CD14-positive monocyte (primary cell): Measurements from ENCODE around the gene OCRL. TPM values are rescaled to one million over a fixed set of nuclear protein-coding genes. Genes with fewer than 3 reads are reported as not detected.

Source experiments
- DNase-seq, 3 donors: peaks; one replicate each; pipeline ENCODE4 v3.0.0-alpha.2; 2011 to 2022
- H2AFZ ChIP-seq: 2 replicates; pipeline ENCODE4 v1.6.0; 2012; ENCODE audit warnings: mild to moderate bottlenecking, low read depth, low read length, inconsistent platforms; ENCODE audit not compliant: insufficient read depth, poor library complexity, severe bottlenecking
- H3K27ac ChIP-seq, 2 donors: 1 replicate in 1 of 2; 2 replicates in 1 of 2; pipeline ENCODE4 v1.5.1; 2012 to 2013; ENCODE audit warnings: low read length in 2 of 2, control low read depth in 1 of 2, inconsistent platforms in 1 of 2, low read depth in 1 of 2, mild to moderate bottlenecking in 1 of 2
- H3K27me3 ChIP-seq, 2 donors: one replicate each; pipeline versions ENCODE4 v1.6.0 to v1.6.1; 2011 to 2013; ENCODE audit warnings: low read length in 2 of 2; ENCODE audit not compliant: control insufficient read depth in 2 of 2, insufficient read depth in 2 of 2
- H3K36me3 ChIP-seq, 2 donors: replicated peaks in 1 of 2; 1 replicate in 1 of 2; 2 replicates in 1 of 2; pipeline versions ENCODE4 v1.5.1 to v1.6.1; 2012 to 2013; ENCODE audit warnings: low read length in 2 of 2, control low read depth in 1 of 2, inconsistent platforms in 1 of 2, mild to moderate bottlenecking in 1 of 2; ENCODE audit not compliant: insufficient read depth in 2 of 2, control insufficient read depth in 1 of 2
- H3K4me1 ChIP-seq, 2 donors: 1 replicate in 1 of 2; 2 replicates in 1 of 2; pipeline versions ENCODE4 v1.5.1 to v1.6.1; 2012 to 2013; ENCODE audit warnings: low read length in 2 of 2, control low read depth in 1 of 2, inconsistent platforms in 1 of 2, mild to moderate bottlenecking in 1 of 2, moderate library complexity in 1 of 2; ENCODE audit not compliant: insufficient read depth in 2 of 2, control insufficient read depth in 1 of 2
- H3K4me2 ChIP-seq: replicated peaks from 2 replicates; pipeline ENCODE3; 2012; ENCODE audit warnings: low read length, moderate library complexity, mild to moderate bottlenecking; ENCODE audit not compliant: poor library complexity, severe bottlenecking; ENCODE audit errors: extremely low read depth
- H3K4me3 ChIP-seq, 3 experiments: fragments of 200-600 bp in 1 of 3; sonication (generic) in 1 of 3; replicated peaks in 1 of 3; 1 replicate in 2 of 3; 2 replicates in 1 of 3; pipeline ENCODE4 v1.5.1; 2011 to 2013; ENCODE audit warnings: low read length in 3 of 3, mild to moderate bottlenecking in 3 of 3, control low read depth in 2 of 3, low read depth in 2 of 3, inconsistent platforms in 1 of 3, moderate library complexity in 1 of 3
- H3K79me2 ChIP-seq: 2 replicates; pipeline ENCODE4 v1.6.0; 2012; ENCODE audit warnings: mild to moderate bottlenecking, control low read depth, inconsistent platforms, low read length, moderate library complexity; ENCODE audit not compliant: insufficient read depth
- H3K9ac ChIP-seq: 2 replicates; pipeline ENCODE4 v1.6.0; 2017; ENCODE audit warnings: low read length, mild to moderate bottlenecking; ENCODE audit not compliant: insufficient read depth, poor library complexity, severe bottlenecking
- H3K9me3 ChIP-seq, 2 donors: replicated peaks in 1 of 2; 1 replicate in 1 of 2; 2 replicates in 1 of 2; pipeline versions ENCODE4 v1.5.1 to v1.6.1; 2012 to 2013; ENCODE audit warnings: low read length in 2 of 2, control low read depth in 1 of 2; ENCODE audit not compliant: control insufficient read depth in 1 of 2, insufficient read depth in 1 of 2
- H4K20me1 ChIP-seq: 2 replicates; pipeline ENCODE4 v1.6.0; 2012; ENCODE audit warnings: mild to moderate bottlenecking, low read length, control low read depth, moderate library complexity; ENCODE audit not compliant: insufficient read depth
- H3K27ac Mint-ChIP-seq, 7 donors: one replicate each; pipeline ENCODE4 v1.8.0; 2020; ENCODE audit warnings: mild to moderate bottlenecking in 7 of 7, mixed read lengths in 7 of 7, moderate library complexity in 6 of 7, inconsistent platforms in 2 of 7
- H3K27me3 Mint-ChIP-seq, 3 donors: one replicate each; pipeline ENCODE4 v1.8.0; 2021 to 2022; ENCODE audit warnings: low read depth in 3 of 3, mild to moderate bottlenecking in 3 of 3, mixed read lengths in 3 of 3, moderate library complexity in 3 of 3, inconsistent platforms in 1 of 3
- H3K36me3 Mint-ChIP-seq, 2 donors: one replicate each; pipeline ENCODE4 v1.8.0; 2020; ENCODE audit warnings: mixed read lengths in 2 of 2, inconsistent platforms in 1 of 2, mild to moderate bottlenecking in 1 of 2
- H3K4me1 Mint-ChIP-seq: one replicate; pipeline ENCODE4 v1.8.0; 2020; ENCODE audit warnings: mild to moderate bottlenecking, mixed read lengths
- H3K4me3 Mint-ChIP-seq, 2 donors: one replicate each; pipeline ENCODE4 v1.8.0; 2020; ENCODE audit warnings: mild to moderate bottlenecking in 2 of 2, mixed read lengths in 2 of 2, moderate library complexity in 1 of 2
- H3K9me3 Mint-ChIP-seq, 7 donors: one replicate each; pipeline ENCODE4 v1.8.0; 2020 to 2022; ENCODE audit warnings: mixed read lengths in 7 of 7, mild to moderate bottlenecking in 6 of 7, moderate library complexity in 6 of 7, inconsistent platforms in 2 of 7
- WGBS: methylation state at CpG from one replicate; pipeline ENCODE4 v1.1.5; 2013; ENCODE audit warnings: missing lambda C conversion rate; ENCODE audit not compliant: insufficient coverage; 5-methylcytosine and 5-hydroxymethylcytosine counted together
- intact Hi-C, 2 donors: fragments of 100-400 bp; cut with micrococcal nuclease; formaldehyde crosslinking; loops; one replicate each; pipeline versions ENCODE4 v1.15.0 to v1.15.1; 2023
- polyA plus RNA-seq, 3 donors: library from polyadenylated mRNA; depleted of rRNA in 1 of 3; unstranded in 2 of 3; stranded (reverse) in 1 of 3; fragments of 300-500 nt in 2 of 3; fragments of >200 nt in 1 of 3; fragmentation: Illumina TruSeq in 2 of 3; gene quantifications; 1 replicate in 2 of 3; 2 replicates in 1 of 3; pipeline ENCODE4 v1.2.3, GENCODE V29; 2012 to 2021
- TF ChIP-seq, protein P1 (sequence below): fragments of 200-600 bp; IDR thresholded peaks from one replicate; pipeline ENCODE4 v1.8.0; 2022; ENCODE audit warnings: antibody characterized with exemption, mild to moderate bottlenecking

Gene OCRL
- polyA plus RNA-seq, 3 donors = 1.8 to 11.2 (median 2.4) TPM

DNA sequence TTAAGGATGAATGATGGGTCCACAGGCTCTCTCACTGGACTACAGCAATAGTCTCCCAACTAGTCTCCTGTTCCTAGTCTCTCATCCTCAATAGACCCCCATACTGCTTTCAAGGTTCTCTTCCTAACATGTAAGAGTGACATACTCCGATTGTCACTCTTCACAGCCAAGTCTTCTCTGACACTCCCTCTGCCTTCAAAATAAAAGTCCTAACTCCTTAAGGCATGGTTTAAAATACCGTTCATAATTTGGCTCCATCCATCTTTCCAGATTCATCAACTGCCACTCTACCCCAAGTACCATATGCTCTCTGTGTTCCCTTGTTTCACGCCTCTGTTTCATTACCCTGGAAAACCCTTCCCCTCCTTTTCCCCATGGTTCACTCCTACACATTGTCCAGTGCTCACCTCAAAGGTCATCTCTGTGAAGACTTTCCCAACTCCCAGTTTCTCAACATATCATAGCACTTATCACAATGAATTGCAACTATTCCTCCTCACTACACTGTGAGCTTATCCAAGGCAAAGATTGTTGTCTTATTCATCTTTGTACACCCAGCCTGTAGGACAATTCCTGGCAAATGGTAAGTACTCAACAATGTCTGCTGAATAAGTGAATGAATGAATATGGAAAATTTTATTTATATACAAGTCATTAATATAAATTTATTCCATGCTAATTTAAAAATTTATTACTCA, 42.8 kb upstream of the OCRL start:
- DNase-seq = no peak
- no peaks in the 10 kb centered on the region for H3K4me1 ChIP-seq
- TF ChIP-seq, protein P1, sequence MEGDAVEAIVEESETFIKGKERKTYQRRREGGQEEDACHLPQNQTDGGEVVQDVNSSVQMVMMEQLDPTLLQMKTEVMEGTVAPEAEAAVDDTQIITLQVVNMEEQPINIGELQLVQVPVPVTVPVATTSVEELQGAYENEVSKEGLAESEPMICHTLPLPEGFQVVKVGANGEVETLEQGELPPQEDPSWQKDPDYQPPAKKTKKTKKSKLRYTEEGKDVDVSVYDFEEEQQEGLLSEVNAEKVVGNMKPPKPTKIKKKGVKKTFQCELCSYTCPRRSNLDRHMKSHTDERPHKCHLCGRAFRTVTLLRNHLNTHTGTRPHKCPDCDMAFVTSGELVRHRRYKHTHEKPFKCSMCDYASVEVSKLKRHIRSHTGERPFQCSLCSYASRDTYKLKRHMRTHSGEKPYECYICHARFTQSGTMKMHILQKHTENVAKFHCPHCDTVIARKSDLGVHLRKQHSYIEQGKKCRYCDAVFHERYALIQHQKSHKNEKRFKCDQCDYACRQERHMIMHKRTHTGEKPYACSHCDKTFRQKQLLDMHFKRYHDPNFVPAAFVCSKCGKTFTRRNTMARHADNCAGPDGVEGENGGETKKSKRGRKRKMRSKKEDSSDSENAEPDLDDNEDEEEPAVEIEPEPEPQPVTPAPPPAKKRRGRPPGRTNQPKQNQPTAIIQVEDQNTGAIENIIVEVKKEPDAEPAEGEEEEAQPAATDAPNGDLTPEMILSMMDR = no peak
- no peaks in the 10 kb centered on the region for H3K36me3 ChIP-seq
- no peak overlapping the region for H2AFZ ChIP-seq
- no peak overlapping the region for H3K27ac ChIP-seq
- H4K20me1 ChIP-seq = no peaks in the 10 kb centered on the region
- no peaks in the 10 kb centered on the region for H3K9me3 ChIP-seq
- WGBS = 88% methylated on average over 3 of the region's 3 CpGs
- no peak overlapping the region for H3K4me3 ChIP-seq
- Mint-ChIP-seq H3K4me1 (no peaks in the 10 kb centered on the region), H3K27ac (no peak overlapping the region), H3K9me3 (no peaks in the 10 kb centered on the region), H3K36me3 (no peaks in the 10 kb centered on the region), H3K27me3 (no peaks in the 10 kb centered on the region), H3K4me3 (no peak overlapping the region)
- no peak overlapping the region for H3K4me2 ChIP-seq
- no peaks in the 10 kb centered on the region for H3K27me3 ChIP-seq
- no peak overlapping the region for H3K9ac ChIP-seq
- H3K79me2 ChIP-seq = no peaks in the 10 kb centered on the region
- intact Hi-C loops = no loop called here

DNA sequence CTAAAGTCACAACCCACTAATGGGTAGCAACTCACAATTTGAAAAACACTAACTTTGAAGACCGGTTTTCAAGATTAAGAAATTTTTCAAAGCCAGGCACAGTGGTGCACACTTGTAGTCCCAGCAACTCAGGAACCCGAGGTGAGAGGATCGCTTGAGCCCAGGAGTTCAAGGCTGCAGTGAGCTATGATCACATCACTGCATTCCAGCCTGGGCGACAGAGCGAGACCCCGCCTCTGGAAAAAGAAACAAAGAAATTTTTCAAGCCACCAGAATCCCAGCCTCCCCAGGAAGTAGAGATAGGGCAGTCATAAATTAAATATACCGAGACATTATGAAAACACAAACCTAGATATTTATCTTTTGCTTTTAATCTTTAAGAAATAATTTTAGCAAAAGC, 29.7 kb upstream of the OCRL start:
- H3K4me3 Mint-ChIP-seq = no peak overlapping the region
- H3K27ac Mint-ChIP-seq = no peak overlapping the region
- H3K36me3 ChIP-seq = no peaks in the 10 kb centered on the region
- H3K36me3 Mint-ChIP-seq = no peaks in the 10 kb centered on the region
- peaks cover 0 to 2% (median 0%) of the 10 kb centered on the region in 3 donors for H3K27me3 Mint-ChIP-seq
- H4K20me1 ChIP-seq = no peaks in the 10 kb centered on the region
- intact Hi-C loops = no loop called here
- WGBS = 80% methylated on average over 1 of the region's 7 CpGs
- no peak overlapping the region for H2AFZ ChIP-seq
- no peak overlapping the region for H3K9ac ChIP-seq
- TF ChIP-seq, protein P1 = no peak
- no peaks in the 10 kb centered on the region for H3K9me3 Mint-ChIP-seq
- H3K79me2 ChIP-seq = no peaks in the 10 kb centered on the region
- H3K27ac ChIP-seq = no peak overlapping the region
- no peaks in the 10 kb centered on the region for H3K27me3 ChIP-seq
- H3K4me3 ChIP-seq = no peak overlapping the region
- no peak overlapping the region for H3K4me2 ChIP-seq
- no peaks in the 10 kb centered on the region for H3K4me1 Mint-ChIP-seq
- no peaks in the 10 kb centered on the region for H3K9me3 ChIP-seq
- DNase-seq = no peak
- no peaks in the 10 kb centered on the region for H3K4me1 ChIP-seq
